SK-MEL-5 (cell line): ENCODE data around the gene DSG3. TPM values are rescaled to one million over a fixed set of nuclear protein-coding genes. Genes with fewer than 3 reads are reported as not detected.
"Not testable (repeated sequence)": the region's sequence is repeated elsewhere in the genome, so short reads cannot be mapped to it uniquely, and the experiment has no call there.

Source experiments
- DNase-seq: peaks from one replicate; pipeline ENCODE4 v3.0.0-alpha.2; 2016; ENCODE audit warnings: low read depth, low spot score
- in situ Hi-C: cut with HindIII; loops from 2 replicates; pipeline ENCODE4 v1.10.0; 2016; ENCODE audit warnings: low sequenced_read_pairs, high pct_unique_total_duplicates, low pct_unique_long_range_greater_than_20kb
- total RNA-seq: library from RNA; depleted of rRNA; stranded (reverse); fragments of >200 nt; shearing (Covaris generic); gene quantifications from 2 replicates; pipeline ENCODE4 v1.2.3, GENCODE V29; 2014

Gene DSG3
- total RNA-seq, 1 experiment from 2014 or later: 0.08 TPM

DNA sequence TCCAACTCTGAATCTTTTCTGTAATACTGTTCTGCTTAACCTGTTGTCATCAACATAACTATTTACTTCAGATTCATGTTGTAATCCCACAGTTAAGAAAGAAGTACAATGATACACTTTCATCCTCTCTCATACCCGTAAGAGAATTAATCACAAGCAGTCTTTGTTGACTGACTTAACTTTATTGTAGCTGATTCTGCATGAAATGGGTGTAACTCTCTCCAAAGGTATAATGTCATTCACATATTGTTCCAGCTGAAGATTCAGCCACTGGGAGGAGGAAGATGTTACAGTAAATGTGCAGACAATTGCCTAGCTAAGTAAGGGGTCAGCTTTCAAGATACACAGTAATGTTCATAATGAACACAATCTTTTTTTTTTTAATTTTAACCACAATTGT lies 36.9 kb downstream of the DSG3 start:
- in situ Hi-C loops: no loop called here
- no peak for DNase-seq

- no peak for DNase-seq
- in situ Hi-C loops: no loop called here
Measured at GRCh38 chr18:31486165-31486564, 38.6 kb downstream of the DSG3 start.

GRCh38 chr18:31487246-31488015 lies 39.9 kb downstream of the DSG3 start:
- in situ Hi-C loops: no loop called here
- no peak for DNase-seq

GRCh38 chr18:31489311-31489710 lies 41.8 kb downstream of the DSG3 start:
- in situ Hi-C loops: no loop called here
- DNase-seq: no peak

GRCh38 chr18:31490387-31490786 lies 42.8 kb downstream of the DSG3 start:
- no peak for DNase-seq
- in situ Hi-C loops: no loop called here

GRCh38 chr18:31490833-31491232 lies 43.3 kb downstream of the DSG3 start:
- in situ Hi-C loops: no loop called here

DNA sequence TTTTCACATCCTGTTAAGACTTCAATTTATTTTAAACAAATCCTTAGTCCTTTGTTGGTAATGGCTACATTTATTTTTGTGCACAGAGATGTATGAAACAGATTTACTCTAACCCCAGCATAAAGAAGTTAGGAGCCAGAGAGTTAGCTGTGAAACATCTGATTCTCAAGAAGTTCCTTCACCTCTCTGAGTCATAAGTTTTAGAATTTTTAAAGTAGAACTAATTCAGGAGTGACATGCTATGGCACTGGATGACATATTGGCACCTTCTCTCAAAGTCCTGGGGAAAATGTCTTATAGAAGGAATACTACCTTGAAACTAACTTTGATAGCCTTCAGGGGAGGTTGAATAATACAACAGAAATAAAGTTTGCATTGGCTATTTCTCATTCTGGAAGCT lies 44.0 kb downstream of the DSG3 start:
- no peak for DNase-seq
- in situ Hi-C loops: no loop called here

More at GRCh38 chr18:31490833-31491232, 43.3 kb downstream of the DSG3 start:
- no peak for DNase-seq

GRCh38 chr18:31492671-31493070 lies 45.1 kb downstream of the DSG3 start:
- no peak for DNase-seq
- in situ Hi-C loops: no loop called here

DNA sequence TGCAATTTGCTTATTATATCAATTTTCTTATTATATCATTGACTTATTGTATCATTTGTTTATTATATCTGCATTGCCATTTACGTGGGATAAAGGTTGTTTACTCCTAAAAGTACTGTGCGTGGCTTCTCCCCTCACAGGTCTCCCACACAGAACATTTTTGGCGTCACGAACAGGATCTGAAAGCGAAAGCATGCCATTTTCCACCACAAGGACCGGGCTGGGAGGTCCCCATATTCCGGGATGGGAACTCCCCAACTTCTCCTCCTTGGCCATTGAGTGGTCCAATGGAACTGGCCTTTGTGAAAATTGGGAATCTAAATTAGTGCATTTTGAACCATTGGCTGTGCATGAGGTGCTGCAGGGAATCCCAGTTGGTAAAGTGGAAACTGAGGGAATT lies 45.6 kb downstream of the DSG3 start:
- no peak for DNase-seq
- in situ Hi-C loops: no loop called here

DNA sequence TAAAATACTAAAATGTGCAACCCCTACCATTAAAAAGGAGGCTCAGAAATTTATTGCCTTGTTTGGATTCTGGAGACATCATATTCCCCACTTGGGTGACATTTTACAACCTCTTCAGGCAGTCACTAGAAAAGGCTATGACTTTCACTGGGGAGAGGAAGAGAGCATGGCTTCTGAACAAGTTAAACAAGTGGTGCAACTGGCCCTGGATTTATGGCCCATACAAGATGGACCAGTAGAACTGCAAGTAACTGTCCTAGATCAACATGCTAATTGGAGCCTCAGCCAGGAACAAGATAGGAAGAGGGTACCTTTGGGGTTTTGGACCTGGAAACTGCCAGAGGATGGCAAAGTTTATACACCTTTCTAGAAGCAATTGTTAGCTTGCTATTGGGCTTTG lies 46.4 kb downstream of the DSG3 start:
- in situ Hi-C loops: no loop called here

DNA sequence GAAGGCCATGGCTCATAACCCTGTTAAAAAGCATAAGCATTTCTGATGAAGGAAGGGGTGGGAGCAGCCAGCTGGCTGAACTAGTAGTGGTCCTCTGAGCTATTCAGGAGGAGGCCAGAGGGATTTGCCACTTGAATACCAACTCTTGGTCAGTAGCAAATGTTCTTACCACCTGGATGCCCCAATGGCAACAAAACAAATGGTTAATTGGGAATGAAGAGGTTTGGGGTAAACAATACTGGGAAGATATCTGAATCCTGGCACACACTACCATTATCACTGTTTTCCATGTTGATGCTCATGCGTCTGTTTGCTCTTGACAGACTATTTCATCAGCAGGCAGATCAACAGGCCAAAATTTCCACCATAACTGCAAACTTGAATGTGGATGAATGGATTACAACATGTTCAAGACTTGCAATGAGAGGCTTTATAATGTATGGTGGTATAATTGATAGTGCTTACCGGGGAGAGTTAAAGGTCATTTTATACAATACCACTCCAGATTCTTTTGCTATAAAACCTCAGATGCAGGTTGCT lies 47.2 kb downstream of the DSG3 start:
- in situ Hi-C loops, DNase-seq: not testable (repeated sequence)

More for the DNA sequence above, 46.4 kb downstream of the DSG3 start:
- no peak for DNase-seq

DNA sequence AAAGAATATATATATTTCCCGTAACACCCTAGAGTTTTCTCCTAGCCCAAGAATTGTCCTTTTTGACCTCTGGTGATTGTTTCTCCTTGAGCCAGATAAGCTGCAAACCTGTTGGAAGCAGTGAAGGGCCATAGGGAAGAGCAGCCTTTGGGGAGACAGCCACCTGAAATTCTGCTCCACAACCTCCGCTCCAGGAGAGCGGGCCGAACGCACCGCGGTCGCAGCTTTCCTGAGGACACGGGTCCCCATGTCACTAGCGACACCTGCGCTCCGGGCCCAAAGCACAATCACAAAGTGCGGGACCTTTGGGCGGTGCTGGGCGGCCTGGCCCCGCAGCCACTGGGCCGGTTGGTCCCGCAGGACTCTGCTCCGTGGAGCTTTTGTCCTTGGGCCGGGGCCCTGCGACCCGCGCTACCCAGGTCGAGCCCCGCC lies 49.9 kb downstream of the DSG3 start:
- in situ Hi-C loops: no loop called here
- DNase-seq: no peak

DNA sequence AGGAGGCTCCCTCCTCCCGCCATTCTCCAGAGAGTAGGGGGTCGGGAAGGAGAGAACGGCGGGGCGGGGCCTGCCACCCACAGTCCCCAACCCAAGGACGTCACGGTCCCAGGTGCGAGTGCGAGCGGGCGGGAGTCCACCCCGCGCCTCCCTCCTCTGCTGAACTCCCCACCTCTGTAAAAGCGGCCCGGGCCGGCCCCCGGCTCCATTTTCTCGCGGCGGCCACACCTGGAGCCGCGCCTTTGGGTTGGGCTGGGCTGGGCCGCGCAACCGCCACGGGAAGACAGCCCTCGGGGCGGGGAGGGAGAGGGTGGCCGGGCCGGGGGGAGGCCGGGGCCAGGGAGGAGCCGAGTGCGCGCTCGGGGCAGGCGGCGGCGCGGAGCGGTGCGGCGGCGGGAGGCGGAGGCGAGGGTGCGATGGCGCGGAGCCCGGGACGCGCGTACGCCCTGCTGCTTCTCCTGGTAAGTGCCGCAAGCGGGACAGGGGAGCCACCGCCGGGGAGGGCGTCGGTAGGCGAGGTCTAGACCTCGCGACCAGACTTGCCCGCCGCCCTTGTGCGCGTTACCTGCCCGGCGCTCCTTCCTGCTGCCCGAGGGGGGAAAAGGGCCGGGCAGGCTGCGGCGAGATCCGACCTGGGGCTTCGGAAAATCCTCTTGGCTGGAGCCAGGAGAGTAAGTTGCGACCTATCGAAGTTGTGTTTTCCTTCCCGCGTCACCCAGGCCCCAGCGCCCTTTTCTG lies 50.5 kb downstream of the DSG3 start, which contains the start of gene DSG2:
TSS of gene DSG2 (plus strand) at position 342 of the 738 bp plus-strand sequence. CDS start at position 417, 75 bp downstream.
- peak; percentile 51 for DNase-seq
- in situ Hi-C loops: no loop called here

- DNase-seq: peak; percentile 12
- in situ Hi-C loops: no loop called here
Measured at GRCh38 chr18:31498574-31499524, 51.3 kb downstream of the DSG3 start.

DNA sequence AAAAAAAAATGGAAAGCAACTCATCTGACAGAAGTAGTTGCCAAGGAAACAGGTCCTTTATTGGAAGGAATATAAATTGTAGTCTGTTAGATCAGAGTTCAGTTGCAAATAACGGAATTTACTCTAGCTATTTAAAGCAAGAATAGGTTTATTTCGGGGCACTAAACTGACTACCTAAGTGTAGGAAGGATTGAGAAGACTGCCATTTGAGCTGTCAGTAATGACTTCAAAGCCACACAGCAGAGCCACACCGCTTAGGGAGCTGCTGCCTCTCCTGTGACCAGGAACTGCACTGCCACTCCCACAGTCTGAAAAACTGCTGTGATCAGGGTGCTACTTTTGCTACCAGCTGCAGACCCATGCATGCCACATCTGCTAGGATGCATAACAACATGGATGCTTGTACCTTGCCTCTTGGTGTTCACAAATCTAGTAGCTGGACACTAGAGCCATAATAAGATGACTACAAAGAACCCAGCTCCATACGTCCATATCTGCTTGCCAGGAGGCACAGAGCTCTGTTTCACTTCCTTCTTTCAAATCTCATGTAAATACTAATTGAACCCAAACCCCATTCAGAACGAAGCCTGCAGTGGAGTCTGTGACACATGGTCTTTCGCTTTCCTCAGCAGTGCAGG lies 52.6 kb downstream of the DSG3 start:
- no peak for DNase-seq
- in situ Hi-C loops: no loop called here

DNA sequence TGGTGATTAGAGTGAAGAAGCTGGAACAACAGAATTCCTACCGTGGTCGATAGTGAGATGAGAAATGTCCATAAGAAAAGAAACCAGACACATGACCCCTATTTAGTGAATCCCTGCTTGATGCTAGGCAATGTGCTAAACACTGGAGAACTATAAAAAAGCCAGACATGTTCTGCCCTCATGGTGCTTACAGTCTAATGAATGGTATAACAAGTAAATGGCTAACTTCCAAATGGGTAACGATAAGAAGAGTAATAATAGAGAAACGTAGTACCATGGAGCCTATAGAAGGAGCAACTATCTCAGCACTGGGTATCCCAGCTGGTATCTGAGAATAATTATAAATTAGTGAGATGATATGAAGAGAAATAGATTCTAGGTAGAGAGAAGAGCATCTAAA lies 55.5 kb downstream of the DSG3 start:
- in situ Hi-C loops: no loop called here

GRCh38 chr18:31504455-31505147 lies 57.1 kb downstream of the DSG3 start:
- in situ Hi-C loops: no loop called here
- no peak for DNase-seq

More for the DNA sequence above, 55.5 kb downstream of the DSG3 start:
- DNase-seq: no peak
